HepG2 (cell line): ENCODE data around the gene TPST2.

ENCODE experiments used
- HMG20B ChIP-seq: conservative IDR thresholded peaks from 2 replicates; pipeline ENCODE4 v1.6.1; 2016; ENCODE audit warnings: missing genetic modification reagents, missing compliant biosample characterization
- SSRP1 ChIP-seq: IDR thresholded peaks from 2 replicates; pipeline ENCODE4 v1.6.1; 2016; ENCODE audit warnings: control low read depth
- YY1 ChIP-seq: IDR thresholded peaks from 2 replicates; pipeline ENCODE4 v1.6.1; 2011; ENCODE audit warnings: low read length, low read depth, moderate library complexity, mild to moderate bottlenecking; ENCODE audit not compliant: insufficient read depth, insufficient replicate concordance

DNA sequence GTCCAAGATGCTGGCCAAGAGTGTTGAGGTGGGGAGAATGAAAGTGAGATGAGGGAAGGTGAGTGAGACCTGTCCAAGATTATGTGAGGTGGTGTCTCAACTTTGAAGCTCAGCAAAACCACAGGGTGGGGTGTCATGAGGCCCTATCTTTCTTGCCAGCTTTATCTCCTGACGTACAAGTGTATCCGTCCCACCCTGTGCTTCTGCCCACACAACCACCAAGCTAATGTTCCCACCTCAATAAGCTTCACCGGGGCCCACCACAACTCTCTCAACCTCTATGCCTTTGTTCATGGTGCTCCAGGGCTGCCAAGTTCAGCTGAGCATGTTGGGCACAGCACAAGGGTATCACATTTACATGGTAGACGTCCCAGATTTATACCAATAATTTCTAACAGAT lies 7.1 kb upstream of the TPST2 start:
- no peak for TF ChIP-seq HMG20B (CRISPR knock-in tag)
- no peak for TF ChIP-seq SSRP1
- TF ChIP-seq YY1, result no peak
